Erythroblast (primary cell): Measurements from ENCODE around the gene BDKRB1.

Source experiments
- GATA1 ChIP-seq: IDR thresholded peaks from 2 replicates; pipeline ENCODE4 v1.6.1; 2011; ENCODE audit warnings: low read depth, mild to moderate bottlenecking, control low read depth, low read length, moderate library complexity
- POLR2A ChIP-seq: IDR thresholded peaks from 2 replicates; pipeline ENCODE4 v1.6.1; 2011; ENCODE audit warnings: mild to moderate bottlenecking, low read length

DNA sequence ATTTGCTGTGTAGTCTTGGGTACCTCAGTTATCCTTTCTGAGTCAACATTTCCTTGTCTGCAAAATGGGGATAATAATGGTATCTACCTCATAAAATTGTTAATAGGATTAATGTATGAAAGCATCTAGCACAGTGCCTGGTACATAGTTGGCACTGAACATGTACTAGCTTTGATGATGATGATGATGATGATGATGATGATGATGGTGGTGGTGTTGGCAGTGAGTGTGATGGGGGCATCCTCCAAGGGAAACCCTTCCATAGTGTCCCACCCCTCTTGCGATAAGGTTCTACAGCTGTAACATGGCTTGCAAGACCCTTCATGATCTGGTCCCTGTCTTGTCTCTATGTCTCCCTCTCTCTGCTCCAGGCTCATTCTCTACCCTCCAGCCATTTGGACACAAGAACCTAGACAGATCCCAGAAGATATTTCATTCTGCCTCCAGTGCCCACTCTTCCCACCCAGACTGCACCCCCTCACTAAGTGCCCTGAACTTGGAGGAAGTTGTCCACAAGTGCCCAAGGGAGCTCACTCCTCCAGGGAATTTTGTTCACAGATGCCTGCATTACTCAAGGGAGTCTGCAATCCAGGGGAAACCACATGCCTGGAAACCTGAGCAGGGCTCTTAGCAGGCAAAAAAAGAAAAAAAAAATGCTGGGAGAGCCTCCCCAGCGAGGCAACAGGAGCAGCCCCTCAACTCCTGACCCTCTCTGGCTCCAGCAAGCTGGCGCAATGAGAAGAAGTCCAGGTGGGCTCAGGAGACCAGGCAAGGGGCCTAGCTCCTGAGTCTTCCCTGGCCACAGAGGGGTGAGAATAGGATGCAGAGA, 10.1 kb upstream of the BDKRB1 start:
- TF ChIP-seq POLR2A (no peak), GATA1 (no peak)
